NCI-H510A treated with DMSO at 0.1 percent for 48 hours (cell line): ENCODE data around the gene CROCC2.
A peak's percentile ranks its signal among the peaks of the same experiment; 100 is the strongest.

Experiments used
- DNase-seq: peaks from one replicate; lab custom pipeline; 2025; lab: John Stamatoyannopoulos, UW

The CROCC2 gene

DNA sequence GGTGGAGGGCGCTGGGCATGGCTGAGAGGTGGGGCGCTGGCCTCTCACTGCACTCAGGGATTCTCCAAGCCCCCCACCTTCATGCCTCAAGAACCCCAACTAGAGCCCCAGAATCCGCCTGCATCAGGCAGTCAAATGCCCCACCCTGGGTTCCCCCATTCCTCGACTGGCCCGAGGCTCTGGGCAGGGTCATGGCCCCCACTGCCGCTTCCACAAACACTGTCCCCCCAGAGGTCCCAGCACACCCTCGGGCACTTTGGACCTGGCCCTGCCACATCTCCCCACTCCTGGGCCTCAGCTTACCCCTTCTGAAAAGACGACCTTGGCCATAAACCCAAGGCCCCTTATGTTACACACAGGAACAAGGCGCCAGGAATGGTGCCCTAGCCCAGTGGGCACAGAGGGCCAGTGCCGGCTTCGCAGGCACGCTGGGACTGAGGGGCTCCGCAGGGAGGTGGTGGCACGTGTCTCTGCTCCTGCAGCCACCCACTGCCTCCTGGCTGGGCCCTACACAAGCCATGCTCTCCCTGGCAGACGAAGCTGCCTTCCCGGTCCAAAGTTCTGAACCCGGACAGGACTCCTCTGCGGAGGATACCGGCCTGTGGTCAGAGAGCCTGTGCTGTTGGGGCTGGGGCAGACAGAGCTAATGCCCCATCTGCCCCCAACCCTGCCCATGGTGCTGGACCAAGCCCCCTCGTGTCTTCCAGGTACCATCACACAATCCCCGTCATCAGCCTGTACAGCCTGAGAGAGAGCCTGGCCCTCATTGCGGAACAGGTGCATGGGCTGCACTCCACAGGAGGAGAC, 30.7 kb upstream of the CROCC2 start:
- DNase-seq, result no peak

DNA sequence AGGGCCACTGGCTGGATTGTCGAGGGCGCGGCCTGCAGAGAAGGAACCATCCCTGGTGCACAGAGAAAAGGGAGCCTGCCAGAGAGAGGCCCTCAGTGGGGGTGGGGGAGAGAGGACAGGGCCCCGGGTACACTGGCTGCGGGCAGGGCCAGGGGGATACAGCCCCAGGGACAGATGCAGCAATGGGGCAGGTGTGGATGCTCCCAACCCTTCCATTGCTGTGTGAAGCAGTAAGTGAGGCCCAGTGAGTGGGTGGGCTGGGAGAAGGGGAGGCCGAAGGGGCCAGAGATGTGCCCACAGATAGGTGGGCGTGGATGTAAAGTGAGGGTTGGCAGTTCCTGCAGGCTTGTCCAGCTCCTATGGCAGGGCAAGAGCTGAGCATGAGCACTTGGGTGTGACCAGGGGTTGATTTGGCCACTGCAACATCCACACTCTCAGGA, 30.1 kb upstream of the CROCC2 start:
- DNase-seq, result no peak

DNA sequence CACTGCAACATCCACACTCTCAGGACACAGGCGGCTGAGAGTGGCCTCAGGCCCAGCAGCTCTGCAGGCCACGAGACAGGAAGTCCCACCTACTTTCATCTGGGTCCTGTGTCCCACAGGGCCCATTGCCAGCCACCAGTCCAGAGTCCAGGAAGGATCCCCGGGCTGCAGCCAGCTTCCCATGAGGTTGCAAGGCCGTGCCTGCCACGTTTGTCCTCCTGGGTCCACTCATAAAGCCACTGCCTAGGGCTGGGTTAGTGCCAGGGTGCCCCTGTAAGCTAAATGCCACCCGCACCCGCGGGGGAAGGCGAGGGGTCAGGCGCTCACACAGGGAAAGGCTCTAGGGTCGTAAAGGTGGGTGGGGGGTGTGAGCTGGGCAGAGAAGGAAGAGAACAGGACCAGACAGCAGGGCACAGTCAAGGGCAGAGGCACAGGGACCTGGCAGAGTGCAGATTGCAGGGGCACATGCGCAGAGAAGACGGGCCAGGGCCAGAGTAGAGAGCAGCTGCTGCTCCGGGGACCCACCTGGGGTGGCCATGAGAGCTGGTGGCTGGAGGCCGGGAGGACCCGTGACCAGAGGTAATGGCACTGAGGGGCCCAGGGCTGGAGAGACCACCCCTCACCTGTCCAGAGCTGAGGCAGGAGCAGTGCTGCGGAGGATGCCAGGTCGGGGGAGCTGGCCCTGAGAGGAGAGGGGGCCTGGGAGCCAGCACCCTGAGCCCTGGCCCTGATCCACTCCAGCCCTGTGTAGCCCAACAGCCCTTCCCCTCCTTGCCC, 29.5 kb upstream of the CROCC2 start:
- no peak for DNase-seq

DNA sequence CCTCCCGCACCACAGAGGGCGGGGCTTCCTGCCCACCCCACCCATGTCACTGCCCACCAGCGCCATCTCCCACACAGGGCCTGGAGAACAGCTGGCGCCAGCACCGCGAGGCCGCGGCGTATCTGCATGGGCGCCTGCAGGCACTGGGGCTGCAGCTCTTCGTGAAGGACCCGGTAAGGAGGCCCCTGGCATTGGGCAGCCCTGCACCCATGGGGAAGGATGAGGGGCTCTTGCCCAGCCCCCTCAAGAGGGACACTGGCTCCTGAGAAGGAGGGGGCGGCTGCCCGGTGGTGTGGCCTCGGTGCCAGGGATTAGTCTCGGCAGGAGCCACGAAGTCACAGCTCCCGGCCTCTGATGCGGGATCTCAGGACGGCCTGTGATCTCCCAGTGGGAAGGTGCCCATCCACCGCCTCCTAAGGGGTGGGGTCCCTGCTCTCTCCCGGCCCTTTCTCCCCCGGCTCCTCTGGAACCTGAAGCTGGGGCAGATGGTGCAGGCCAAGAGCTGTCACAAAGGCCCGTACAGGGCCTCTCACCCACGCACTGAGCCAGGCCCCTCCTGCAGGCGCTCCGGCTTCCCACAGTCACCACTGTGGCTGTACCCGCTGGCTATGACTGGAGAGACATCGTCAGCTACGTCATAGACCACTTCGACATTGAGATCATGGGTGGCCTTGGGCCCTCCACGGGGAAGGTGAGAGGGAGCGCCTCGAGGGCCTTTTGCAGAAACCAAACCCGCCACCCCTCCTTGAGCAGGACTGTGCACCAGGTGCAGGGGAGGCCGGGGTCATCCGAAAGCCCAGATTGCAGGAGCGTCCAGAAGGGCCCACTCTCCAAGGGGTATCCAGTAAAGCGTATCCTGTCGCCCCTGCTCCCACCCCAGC, 28.4 kb upstream of the CROCC2 start:
- no peak for DNase-seq

DNA sequence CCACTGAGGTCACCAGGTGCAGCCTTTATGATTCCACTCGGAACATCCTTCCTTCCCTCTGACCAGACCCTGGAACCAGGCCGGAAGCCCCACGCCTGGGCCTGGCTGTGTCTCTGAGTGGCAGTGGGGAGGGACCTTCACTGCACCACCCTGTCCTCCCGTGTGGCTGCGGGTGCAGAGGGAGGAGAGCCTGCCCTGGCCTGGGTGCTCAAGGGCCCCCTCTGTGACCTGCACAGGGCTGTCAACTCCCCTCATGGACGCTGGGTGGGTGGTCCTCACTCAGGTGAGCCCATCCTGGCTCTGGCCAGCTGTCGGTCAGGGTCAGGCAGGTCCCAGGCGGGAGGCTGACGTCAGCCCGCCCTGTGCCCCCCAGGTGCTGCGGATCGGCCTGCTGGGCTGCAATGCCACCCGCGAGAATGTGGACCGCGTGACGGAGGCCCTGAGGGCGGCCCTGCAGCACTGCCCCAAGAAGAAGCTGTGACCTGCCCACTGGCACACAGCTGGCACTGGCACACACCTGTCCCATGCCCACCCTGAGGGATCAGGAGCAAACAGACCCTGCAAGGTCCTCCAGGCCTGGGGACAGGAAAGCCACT, 27.7 kb upstream of the CROCC2 start:
- no peak for DNase-seq

DNA sequence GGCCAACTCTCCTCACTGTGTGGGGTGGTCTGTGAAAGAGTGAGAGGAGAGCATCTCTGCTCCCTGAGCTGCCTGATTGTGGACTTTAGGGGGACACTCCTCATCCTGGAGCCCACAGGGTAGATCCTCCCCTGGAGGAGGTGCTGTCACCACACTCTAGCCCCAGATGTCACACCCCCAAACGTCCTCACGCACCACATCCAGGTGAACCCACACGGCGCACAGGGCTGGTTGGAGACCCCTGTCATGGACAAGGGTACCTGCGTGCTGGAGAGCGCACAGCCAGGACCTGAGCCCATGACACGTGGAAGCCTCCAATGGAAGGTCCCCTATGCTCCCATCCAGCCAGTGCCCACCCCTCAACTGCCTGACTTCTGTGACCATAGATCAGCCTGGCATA, 27.0 kb upstream of the CROCC2 start:
- no peak for DNase-seq

DNA sequence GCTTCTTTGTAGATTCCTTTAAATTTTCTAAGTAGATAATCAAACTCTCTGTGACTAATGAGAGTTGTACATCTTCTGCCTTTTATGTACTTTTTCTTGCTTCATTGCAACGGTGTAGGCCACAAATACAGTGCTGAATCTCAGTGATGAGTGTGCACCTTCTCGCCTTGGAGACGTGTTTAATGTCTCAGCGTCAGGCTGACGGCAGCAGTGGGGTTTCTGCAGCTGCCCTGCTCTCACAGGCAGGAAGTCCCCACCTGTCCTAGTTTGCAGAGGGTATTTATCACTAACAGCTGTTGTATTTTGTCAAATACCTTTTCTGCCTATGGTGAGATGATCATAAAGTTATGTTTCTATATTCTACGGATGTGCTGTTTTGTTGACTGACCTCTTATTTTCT, 24.2 kb upstream of the CROCC2 start:
- peak; percentile 76 for DNase-seq

DNA sequence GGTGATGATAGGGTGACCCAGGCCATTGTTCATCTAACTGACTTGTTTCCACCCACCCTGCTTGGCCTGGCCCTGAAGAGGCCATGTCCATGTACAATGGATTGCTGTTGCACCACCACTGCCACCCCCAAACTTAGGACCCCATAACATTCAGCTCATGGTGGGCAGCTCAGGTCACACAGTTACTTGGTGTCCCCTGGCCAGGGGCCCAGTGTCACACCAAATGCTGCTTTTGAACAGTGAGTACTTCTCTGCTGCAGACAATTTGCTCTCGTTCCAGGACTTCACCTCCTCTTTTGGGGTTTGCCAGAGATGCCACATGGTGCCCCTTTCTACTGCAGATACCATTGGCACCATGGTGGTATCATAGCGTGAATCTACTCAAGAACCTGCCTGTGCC, 21.9 kb upstream of the CROCC2 start:
- DNase-seq, result no peak

DNA sequence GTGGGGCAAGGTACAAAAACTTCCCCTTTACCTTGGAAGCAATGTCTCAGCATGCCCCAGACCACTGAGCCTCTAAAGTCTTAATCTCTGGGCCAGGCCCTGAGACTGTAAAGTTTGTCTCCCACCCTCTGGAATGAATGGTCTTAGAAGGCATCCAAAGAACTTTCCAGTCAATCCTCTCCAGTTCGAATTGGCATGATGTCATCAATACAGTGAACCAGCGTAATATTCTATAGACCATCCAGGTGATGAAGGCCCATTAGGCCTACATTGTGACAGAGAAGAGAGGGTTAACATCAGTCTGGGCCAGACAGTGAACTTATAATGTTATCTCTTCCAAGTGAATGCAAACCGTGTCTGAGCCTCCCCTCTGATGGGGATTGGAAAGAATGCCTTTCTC, 21.4 kb upstream of the CROCC2 start:
- no peak for DNase-seq

DNA sequence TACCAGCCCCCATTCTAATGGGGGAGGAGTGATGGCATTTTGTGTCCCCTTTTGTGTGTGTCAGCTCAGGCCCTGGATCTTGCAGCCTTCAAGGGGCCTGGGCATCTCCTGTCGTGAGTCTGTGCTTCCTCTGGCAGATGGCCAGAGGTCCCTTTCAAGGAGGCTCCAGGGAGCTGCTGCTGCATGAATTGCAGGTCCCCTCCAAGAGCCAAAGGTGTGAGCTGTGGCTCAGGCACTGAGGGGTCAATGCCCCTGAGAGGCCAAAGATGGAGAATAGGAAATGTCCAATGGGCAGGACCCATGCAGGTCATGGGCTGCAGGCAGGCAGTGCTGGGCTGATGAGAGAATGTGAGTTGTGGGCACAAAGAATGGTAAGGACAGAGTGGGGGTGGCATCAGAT, 20.6 kb upstream of the CROCC2 start:
- DNase-seq, result no peak

DNA sequence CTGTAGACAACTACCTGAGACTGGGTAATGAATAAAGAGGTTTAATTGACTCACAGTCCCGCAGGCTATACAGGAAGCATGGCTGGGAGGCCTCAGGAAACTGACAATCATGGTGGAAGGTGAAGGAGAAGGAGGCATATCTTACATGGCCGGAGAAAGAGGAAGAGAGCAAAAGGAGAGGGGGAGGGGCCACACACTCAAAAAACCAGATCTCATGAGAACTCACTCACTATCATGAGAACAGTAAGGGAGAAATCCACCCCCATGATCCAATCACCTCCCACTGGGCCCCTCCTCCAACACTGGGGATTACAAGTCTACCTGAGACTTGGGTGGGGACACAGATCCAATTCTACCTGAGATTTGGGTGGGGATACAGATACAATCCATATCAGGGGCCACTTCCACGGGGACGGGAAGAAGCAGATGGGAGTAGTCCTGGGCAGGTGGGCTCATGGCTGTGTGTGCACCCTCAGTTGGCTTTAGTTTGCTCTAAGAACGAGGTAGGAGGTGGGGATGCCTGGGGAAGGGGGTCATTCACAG, 20.0 kb upstream of the CROCC2 start:
- no peak for DNase-seq

DNA sequence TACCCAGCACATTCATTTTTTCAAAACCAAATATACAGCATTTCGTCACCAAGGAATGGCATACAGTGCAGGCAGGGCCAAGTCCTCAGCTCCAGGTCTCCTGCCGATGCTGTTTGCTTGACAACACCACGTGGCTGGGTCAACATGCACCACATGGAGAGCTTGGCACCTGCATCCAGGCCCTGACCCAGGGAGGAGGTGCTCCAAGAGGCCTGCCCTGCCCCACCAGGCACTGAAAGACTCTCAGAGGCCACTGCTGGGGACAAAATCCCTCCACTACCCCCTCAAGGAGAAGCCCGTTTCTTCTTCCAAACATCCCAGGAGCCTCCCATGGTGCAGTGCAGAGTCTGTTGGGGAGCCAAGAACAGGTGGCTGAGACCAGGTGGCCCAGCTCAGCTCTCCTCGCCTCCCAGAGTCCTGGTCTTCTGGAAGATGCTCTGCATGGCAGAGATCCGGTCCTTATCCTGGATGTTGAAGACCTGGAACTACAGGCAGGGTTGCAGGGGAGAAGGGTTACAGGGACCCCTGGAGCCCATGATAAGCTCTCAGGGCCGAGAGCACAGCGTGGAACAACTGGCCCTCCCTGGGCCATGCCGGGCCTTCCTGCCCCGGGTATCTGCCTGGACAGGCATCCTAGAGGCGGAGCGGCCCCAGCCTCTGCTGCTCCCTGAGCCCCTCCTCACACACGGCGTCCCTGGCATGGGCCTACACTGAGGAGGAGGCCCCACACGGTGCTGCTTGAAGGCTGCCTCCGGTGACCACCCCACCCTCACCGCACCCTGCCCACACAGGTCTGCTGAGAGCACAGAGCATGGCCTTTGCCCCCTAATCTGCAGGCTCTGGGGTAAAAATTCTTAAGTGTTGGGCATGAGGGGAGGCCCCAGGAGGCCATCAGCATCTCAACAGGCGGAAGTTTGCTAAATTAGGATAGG, 19.2 kb upstream of the CROCC2 start:
- DNase-seq, result no peak

DNA sequence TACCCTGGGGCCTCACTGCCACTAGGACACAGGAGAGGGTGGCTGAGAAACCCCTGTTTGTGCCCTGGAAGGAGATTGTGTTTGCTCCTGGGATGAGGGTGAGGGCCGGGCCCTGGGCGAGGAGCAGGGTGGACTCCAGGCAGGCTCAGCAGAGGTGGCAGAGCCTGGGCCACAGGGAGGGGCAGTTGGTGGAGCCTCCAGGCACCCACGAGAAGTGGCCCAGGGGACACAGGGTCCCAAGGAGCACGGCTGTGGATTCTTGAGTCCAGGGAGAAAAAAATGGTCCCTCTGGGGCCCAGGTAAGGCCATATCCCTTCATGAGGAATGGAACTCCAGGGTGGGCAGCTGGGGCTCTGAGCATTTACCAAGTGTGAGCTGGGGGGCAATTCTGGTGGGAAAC, 18.5 kb upstream of the CROCC2 start:
- DNase-seq, result no peak

DNA sequence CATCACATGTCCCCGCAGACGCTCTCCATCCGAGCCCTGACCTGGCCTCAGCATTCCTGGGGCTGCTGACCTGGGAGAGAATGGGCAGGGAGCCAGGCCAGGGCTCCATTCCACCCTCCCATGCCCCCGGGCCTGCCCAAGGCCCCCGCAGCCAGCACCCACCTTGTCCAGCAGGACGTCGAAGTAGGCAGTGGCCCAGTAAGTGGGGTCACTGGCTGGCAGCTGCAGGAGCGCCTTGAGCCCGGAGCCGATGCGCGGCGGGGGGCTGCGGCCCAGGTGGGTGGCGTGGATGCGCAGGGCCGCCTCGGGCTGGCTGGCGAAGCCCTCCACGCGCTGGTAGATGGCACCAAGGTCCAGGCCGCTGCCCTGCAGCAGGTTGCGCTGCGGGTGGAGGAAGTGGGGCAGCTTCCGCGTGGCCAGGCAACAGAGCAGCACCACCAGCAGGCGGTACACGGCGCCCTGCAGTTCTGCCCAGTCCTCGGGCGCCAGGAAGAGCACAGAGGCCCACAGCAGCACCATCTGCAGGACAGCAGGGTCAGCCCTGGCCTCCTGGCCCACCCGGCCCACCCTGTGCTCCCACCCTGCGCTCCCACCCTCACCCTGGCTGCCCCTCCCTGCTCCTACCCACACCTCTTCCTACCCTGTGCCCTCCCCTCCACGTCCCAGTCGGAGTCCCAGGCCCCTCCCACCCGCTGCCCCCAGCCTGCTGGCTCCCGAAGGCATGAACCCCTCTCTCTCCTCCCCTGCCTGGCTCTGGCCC, 17.8 kb upstream of the CROCC2 start:
- no peak for DNase-seq

DNA sequence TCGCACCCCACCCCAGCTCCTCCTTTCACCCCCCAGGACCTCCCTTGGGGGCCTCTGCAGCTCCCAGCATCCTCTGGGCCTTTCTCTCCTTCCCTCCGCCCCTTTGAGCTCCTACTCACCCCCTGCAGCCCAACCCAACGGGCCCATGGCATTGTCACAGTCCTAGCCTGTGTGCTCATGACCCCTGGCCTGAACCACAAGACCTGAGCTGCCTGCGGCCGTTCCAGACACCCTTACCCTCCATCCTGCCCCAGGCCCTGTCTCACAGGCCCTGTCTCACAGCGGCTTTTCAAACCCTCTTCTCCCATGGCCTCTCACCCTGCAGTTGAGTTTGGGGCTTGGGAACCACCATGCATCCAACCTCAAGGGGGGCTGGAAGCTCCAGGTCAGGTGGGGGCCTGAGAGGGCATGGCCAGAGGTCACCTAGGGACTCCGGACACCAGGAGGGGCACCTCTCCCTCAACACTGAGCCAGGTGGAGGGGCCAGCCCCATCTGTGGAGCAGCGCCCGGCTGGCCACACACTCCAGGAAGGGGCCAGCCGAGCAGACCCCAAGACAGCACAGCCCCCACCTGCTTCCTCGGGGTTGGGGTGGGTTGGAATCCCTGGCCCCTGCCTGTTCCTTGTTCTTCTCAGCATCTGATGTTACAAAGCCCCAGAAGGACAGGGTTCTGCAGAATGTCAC, 17.1 kb upstream of the CROCC2 start:
- DNase-seq, result no peak

DNA sequence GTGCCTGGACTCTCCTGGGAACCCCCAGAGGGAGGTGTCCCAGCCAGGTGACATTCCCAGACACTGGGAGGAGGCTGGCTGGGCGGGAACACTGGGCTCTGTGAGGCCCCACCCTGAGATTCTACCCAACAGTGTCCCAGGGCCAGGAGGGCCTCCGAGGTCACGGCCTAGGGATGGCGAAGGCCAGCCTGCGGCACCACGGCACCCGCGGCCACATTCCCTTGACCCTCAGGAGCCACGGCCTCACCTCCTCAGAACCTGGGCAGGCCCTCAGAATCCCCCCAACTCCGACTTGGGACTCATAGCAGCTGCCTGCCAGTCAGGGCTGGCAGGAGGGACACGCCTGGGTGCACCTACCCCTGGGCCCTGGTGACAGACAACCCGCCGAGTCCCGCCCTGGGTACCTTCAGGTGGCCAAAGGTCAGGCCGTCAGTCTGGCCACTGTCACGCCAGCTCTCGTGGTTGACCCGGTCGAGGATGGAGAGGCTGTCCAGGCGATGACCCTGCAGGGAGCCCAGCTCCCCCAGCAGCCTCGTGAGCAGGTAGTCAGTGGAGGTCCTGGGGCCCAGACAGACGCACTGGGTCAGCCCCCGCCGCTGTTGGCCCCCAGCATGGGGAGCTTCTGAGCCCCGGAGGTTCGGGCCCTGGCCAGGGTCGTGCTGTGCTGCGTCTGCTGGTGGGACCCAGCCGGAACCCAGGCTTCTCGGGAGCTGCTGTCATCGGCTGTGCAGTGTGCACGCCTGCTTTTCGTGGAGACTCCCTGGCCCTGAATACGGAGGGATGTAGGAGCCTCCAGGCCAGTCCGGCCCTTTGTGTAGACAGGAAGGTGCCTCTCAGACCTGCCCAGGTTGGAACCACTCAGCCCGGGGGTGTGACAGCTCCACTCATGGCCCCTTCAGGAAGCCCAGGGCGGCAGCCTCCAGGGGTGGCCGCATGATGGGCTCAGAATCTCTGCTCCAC, 16.3 kb upstream of the CROCC2 start:
- DNase-seq, result no peak

DNA sequence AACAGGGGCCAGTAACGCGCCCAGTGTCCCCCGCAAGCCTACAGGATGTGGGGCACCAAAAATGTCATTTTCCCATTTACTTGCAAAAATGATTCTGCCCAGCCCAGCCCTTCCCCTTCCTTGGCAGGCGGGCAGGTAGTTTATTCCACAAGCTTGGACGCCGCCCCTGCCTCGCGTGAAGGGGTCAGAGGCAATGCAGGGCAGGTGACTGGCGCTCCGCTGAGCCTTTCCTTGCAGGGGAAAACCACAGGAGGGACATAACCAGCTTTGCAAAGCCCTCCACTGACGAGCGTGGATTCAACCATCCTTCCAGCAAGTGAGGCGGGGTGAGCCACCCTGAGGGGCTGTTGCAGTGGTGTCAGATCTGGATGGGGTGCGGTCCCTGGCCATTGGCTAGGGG, 15.4 kb upstream of the CROCC2 start:
- DNase-seq, result no peak
